SIG-M5 (cell line): ENCODE measurements around the gene BACE1.
"Not testable (repeated sequence)": the region's sequence is repeated elsewhere in the genome, so short reads cannot be mapped to it uniquely, and the experiment has no call there.

Source experiments
- DNase-seq: peaks from one replicate; lab custom pipeline; 2025; lab: John Stamatoyannopoulos, UW

BACE1 gene

DNA sequence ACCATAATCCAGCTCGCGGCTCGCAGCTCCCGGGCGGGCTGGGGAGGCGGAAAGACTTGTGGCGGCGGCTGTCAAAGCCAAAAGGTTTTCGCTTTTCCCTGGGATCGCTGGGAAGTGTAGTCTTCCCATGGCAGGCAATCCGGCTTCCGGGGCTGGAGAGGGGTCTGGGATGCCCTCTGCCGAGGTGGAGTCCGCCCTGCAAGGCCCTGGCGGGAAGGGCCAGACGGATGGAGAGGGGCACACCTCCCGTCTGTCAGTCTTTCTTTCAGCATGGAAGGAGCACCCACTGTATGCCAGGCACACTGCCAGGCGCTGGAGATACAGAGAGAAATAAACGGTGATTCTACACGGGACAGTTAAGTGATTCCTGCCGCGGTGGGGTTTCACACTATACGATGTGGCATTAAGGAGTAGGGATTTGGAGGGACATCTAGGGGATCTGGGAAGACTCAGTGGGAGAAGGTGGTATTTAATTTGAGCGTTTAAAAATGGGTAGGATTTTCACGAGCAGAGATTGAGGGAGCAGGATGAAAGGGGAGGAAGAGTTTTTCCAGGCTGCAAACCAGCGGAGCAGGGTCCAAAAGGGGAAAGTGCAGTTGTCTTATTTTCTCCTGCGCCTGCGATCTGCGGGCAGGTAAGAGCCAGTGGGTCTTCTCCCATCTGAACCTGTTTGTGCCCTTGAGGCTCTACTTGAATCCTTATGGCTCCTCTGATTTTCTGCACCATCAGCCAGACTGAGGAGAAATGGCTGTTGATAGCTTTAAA is at the start of gene BACE1:
BACE1 (minus strand) TSS at position 60 of the 765 bp plus-strand sequence. CDS start 461 bp downstream, outside the sequence.
- DNase-seq = no peak

DNA sequence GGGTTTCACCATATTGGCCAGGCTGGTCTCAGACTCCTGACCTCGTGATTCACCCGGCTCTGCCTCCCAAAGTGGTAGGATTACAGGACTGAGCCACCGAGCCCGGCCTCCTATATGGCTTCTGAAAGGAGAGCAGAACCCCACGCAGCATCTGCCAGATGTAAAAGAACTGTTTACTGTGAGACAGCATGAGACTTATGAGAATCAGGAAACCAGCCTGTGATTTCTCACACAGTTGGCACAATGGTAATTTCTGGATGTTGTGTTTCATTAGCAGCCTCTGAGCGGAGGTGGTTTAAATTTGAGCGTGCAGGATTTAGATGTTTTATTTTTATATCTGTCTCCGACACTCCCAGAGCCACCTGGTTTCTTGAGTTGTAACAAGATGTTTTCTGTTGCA is 45.4 kb upstream of the BACE1 start:
- no peak for DNase-seq

DNA sequence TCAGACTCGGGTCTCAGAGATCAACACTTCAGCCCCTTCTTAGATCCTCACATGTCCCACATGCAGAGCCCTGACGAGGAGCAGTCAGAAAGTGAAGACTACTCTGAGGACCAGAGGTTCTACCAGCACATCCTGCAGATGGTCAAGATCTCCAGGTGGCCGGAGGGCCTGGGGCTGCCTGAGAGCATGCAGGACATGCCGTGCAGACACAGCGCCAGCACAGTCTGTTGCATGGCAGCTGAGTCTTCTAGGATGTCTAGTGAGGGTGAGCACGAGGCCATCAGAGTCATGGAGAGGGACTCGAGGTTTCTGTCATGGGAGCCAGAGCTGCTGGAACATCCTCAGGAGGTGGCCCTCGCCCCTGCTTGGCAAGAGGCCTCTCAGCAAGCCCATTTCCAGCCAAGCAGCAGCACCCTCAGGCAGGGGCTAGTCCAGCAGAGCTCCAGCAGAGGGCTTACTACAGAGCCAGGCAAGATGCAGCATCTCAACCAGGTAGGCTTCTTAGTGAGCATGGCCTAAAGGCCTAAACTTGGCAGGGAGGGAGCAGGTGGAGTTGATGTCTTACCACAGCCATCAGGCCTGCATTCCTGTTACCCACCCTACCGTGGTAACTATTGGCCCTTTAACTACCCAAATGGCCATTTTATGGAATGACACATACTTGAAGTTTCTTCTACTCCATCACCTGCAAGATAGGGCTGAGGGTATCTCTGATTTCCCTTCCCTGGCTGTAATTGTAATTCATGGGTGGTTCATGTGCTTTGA is 40.3 kb upstream of the BACE1 start:
- no peak for DNase-seq

DNA sequence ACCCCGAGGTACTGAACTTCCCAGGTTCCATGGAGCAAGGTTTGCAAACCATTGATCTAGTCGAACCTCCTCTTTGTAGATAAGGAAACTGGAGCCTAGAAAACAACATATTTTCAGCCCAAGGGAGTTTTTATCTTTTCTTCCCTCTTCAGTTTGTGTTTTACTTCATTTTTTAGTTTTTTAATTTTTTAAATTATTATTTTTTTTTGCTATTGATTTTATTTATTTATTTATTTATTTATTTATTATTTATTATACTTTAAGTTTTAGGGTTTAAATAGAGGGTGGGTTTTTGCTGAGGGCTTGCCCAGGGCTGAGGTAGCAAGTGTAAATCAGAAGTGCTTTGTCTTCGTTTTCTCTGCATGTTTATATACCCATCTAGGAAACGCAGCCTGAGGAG is 38.5 kb upstream of the BACE1 start:
- DNase-seq = no peak

DNA sequence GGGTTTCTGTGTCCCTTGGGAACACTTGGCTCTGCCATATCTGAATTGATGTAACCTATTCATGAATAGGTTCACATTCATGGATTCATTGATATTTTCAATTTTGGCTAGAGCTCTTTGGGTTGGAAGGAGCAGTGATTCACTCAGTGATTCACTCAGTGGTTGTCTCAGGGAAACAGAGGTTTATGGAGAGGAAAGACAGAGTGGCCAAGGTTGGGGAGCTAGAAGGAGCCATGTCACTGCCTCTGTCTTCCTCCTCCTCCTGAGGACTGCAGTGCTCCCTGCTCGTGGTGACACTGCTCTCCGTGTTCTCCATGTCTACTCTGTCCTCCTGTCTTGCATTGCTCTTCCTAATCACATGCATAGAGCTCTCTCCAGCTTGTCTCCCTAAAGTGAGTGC is 29.0 kb upstream of the BACE1 start:
- DNase-seq = no peak

DNA sequence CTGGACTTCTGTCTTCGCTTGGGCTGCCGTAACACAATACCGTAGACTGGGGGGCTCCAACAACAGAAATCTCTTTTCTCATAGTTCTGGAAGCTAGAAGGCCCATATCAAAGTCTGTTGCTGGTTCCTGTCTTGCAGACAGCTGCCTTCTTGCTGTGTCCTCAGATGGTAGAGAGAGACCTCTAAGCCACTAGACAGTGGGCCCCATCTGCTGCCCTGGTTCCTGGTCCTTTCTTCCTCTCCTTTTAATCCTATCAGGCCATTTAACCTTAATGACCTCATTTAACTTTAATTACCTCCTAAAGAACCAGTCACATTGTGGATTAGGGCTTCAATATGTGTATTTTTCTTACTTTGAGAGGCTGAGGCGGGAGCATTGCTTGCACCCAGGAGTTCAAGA is 21.0 kb upstream of the BACE1 start:
- no peak for DNase-seq

DNA sequence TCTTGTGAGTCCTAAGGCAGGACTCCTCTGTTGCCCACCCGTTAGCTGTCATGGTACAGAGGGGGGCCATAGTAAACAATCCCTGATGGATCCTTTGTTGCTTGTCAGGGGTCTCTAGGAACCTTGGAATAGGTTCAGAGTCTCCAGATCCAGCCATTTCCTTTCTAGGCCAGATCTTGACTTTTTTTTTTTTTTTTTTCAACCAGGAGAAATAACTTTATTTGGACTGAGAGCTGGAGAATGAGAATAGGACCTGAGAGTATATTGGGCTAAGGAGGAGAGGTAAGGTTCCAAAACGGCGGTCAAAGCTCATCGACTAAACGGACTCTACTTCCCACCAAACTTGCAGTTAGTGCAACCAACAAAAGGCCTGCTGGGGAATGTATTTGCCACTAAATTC is 19.3 kb upstream of the BACE1 start:
- no peak for DNase-seq

DNA sequence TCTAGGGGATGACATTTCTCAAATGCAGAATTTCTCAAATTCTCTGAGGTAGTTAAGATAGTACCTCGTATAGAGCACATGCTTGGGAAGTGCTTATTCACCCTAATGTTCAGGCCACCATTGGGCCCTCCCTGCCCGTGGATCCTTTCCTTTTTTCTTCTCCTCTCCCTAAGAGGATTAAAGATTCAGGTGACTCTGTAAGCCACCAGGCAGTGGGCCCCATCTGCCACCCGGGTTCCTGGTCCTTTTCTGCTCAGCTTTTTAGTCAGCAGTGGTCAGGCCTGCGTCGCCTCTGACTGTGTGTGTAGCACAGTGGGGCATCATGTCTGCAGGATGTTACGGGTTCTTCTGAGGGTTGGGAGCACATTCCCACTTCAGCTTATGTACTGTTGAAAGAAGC is 18.8 kb upstream of the BACE1 start:
- DNase-seq = no peak

DNA sequence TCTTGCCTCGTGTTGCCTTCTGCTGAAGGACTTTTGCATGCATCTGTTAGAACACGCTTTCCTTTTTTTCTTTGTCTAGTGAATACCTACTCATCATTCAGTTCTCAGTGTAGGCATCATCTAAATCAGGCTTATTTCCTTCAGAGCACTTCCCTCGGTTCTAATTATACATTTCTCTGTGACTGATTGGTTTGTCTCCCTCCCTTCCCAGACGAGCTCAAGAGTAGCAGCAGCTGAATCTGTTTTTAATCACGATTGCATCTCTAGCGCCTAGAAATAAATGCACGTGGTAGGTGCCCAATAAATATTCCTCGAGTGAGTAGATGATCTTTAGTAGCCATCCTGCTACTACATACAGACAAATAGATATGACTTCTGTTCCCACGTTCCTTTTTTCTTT is 17.9 kb upstream of the BACE1 start:
- no peak for DNase-seq

DNA sequence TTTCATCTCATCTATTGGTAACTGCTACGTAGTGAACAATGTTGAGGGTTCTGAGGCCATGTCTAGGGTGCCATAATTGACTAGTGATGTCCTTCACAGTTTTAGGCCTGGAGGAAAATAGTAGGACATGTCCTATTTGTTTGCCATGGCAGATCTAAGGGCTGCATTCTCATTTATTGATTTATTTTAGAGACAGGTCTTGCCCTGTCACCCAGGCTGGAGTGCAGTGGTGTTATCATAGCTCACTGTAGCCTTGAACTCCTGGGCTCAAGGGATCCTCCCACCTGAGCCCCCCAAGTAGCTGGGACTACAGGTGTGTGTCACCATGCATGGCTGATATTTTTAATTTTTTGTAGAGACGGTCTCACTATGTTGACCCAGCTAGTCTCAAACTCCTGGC is 16.8 kb upstream of the BACE1 start:
- DNase-seq = no peak

DNA sequence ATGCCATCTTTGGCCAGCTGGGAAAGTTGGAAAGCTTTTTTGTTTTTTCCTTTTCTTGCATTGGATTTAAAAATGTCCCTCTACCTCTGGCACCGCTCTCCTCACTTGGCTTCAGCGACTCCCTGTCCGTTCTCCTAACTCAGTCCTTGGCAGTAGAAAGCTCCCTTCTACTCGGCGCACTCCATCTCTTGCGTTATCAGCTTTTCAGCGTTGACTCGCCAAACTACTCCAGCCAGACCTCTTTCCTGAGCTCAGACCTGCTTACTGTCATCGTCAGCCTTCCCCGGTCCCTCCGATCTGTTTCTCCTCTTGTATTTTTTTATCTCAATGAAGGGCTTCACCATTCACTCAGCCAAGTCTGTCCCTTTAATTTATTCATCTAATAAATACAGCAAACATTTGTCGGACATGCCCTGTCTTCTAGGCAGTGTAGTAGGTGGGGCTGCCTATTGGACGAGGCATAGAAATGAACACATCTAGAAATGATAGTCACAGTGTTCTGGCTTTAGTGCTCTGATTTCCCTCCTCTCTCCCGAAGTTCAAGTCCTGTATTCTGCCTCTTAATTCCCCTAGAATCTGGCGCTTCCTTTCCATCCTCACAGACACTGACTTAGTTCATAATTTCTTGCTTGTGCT is 12.4 kb upstream of the BACE1 start:
- DNase-seq = no peak

DNA sequence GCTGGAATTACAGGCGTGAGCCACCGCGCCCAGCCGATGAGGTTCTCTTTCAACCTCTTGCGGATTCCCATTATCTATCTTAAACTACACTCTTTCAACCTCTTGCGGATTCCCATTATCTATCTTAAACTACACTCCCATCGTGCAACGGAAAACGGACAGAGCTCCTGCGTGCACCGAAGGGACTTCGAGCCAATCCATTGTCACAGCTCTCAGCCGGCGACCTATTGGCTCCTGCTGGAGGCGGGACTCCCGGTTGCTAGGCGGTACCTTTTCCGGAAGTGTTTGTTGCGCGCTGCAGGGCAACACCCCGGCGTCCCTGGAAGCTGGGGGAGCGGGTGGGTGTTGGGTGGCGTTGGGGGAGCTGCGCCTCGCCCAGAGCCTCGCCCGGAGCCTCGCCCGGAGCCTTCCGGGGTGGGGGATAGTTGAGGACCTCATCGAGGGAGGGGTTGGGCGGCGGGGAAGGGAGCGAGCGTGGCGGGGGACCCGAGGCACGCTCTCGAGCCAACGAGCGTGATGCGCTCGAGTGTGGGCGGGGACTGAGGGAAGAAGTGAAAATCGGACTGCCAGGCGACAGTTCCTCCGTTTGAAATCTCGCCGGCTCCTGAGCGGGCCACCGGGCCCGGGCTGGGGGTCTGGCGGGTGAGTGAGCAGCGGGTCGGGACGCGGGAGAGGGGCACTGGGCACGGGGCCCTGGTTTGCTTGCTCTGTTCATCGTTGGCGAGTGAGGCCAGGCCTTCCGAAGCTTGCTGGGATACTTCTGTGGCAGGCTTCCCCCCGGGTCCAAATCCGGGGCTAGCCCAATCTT is 11.7 kb upstream of the BACE1 start, which contains the start of gene CEP164:
CEP164 (plus strand) TSS at position 288 of the 808 bp plus-strand sequence. CDS start 10,733 bp downstream, outside the sequence.
- peak; percentile 83 for DNase-seq

DNA sequence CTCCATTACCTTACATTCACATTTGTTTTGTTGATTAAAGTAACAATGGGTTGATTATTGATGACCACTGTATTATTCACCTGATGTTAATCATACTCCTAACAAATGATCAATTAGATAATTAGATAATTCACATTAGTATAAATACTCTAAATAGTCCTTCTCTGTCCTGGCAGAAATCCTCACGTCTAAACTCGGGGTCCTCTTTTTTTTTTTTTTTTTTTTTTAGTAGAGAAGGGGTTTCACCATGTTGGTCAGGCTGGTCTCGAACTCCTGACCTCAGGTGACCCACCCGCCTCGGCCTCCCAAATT is 11.2 kb upstream of the BACE1 start:
- not testable (repeated sequence) for DNase-seq

DNA sequence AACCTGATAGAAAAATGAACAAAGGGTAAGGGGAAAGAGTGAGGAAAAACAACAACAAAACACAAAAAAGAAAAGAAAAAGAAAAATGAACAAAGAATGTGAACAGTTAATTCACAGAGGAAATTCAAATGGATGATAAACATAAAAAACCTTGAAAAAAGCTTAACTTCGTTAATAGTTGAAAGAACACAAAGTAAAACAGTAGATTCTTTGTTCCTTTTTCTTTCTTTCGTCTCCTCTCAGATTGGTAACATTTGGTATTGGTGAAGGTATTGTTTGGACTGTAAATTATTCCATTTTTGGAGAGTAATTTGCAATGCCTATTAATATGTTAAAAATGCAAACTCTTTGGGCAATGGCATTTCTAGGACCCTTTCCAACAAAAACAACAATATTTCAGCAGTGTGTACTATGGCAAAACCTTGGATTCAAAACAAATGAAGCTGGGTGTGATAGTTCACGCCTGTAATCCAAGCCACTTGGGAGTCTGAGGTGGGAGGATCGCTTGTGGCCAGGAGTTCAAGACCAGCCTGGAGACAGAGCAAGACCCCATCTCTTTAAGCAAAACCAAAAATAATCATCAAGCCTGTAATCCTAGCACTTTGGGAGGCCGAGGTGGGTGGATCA is 3.3 kb upstream of the BACE1 start:
- no peak for DNase-seq

DNA sequence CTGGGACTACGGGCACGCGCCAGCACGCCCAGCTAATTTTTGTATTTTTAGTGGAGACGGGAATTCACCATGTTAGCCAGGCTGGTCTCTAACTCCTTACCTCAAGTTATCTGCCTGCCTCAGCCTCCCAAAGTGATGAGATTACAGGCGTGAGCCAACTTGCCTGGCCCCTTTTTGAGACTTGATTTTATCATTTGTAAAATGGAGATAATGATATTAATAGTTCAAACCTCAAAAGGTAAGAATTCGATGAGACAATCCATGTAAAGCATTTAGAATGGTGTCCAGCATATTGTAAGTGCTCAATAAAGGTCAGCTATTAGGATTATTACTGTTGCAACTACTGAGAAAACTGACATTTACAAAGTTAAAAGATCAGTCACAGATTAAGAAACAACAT is 2.7 kb upstream of the BACE1 start:
- no peak for DNase-seq

DNA sequence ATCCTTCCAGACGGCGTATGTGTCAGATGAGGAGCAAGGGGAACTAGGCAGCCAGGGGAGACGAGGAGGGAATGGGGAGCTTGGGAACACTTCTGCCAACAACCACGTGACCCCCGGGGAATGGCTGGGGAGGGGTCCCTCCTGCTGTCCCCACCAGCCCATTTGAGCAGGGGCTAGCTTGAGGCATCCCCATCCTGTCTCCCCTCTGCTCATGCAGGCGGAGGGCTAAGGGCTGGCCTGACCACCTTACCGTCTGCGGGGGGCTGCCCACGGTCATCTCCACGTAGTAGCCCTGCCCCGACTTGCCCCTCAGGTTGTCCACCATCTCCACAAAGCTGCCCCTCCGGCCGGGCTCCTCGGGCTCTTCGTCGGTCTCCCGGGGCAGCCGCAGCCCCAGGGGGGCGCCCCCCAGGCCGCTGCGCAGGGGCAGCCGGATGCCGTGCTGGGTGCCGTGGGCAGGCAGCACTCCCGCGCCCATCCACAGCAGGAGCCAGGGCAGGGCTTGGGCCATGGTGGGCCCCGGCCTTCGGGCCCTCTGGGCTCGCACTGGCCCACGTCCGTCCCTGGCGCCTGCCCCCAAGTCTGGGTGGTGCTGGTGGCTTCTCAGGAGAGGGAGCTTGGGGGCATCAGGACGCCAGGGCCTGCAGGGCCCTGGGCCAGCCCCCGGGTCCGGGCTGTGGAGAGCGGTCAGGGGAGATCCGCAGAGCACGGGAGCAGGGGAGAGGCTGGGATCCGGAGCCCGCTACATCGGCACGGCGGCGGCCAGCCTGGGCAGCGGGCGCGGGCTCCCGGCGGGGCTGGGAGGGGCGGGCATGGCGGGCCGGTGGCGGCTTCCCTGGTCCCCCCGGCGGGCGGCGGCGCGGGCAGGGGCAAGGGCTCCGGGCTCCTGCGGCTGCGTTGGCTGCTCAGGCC is 515 bp downstream of the BACE1 start:
- DNase-seq = no peak

DNA sequence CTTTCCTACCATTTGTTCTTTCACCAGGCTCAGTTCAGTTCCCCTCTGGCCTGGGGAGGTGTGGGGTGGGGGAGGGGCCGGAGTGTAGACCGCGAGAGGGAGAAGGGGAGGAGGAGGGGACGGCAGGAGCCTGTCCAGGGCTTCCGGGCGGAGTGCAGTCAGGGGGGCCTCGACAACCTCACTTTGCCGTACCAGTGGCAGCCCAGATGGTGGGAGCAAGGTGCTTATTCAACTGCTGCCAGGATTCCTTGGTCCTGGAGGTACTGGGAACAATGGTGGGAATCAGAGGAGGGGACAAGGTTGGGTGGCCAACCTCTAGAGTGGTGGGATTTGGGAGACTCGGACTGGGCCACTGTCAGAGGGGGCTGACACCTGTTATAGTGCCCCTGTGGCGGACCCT is 1.2 kb downstream of the BACE1 start:
- no peak for DNase-seq

DNA sequence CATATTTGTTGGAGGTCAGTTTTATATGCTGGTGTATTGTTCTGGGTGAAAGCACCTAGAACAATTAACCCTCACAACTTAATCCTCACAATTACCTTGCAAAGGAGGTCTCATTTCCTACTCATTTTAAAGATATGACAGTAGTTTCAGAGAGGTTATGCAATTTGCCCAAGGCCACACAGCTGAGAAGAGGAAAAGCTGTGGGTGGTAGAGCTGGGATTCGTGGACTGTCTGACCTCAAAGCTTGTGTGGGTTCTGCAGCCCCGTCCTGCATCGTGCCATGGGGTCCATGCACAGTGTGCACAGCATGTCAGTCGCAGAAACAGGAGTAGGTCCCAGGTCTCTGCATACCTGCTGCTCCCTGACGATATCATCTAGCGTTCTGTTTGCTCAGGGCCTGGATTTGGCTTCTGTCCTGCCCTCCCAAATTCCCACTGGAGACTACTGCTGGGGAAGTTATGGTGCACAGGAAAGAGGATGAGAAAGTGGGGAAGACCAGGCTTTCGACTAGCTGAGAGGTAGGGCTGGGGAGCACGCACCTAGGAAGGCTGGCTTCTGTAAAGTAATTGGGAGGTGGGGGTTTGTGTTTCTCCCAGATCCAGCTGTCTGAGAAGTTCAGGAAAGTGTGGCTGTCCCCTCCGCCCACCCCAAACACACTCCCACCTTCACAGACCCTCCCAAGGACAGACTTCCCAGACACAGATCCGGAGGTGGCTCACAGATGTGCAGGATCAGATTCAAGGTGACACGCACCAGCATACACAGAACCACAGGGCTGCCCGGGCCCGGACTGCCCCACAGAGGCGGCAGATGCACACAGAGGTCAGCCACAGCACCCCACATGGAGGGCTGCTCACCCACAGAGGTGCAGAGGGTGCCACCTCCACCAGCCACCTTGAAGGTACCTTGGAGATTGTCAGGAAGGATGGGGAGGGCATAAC is 2.0 kb downstream of the BACE1 start:
- DNase-seq = no peak

DNA sequence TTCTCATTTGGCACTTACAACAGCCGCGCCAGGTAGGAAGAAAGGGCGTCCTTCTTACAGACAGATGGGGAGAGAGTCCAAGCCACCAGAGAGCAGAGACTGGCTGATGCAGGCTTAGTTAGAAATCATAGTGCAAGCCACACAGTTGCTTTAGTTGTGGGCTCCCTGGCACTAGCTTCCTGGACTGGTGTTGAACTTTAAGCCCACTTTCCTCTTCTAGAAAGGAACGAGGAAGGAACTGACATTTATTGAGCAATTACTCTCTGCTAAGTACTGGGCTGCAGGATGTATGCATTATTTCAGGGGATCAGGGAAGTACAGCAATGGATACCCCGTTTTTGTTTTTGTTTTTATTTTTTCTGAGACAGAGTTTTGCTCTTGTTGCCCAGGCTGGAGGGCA is 3.0 kb downstream of the BACE1 start:
- DNase-seq = no peak

DNA sequence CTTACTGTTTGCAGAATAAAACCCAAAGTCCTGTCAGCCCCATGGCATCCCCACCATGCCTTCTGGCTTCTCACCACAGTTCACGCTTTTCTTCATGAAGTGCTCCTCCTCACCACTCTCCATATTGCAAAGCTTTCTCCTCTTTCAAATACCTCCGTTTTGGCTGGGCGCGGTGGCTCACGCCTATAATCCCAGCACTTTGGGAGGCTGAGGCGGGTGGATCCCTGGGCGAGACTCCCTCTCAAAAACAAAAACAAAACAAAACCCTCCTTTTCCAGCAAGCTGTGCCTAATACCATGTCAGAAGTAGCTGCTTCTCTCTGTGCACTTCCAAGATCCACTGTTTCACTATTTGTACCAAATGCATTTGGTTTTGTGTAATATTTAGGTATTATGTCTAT is 6.7 kb downstream of the BACE1 start:
- no peak for DNase-seq
